Psoas muscle (tissue), 8 donors: ENCODE measurements around the gene VARS1. TPM values are rescaled to one million over a fixed set of nuclear protein-coding genes. Genes with fewer than 3 reads are reported as not detected.
"Not testable (repeated sequence)": the region's sequence is repeated elsewhere in the genome, so short reads cannot be mapped to it uniquely, and the experiment has no call there.

ENCODE experiments used
- ATAC-seq, 4 donors: fragments of 200-7000 bp; cut with Tn5 transposase; one replicate each; pipeline ENCODE4 v1.9.1; 2020; ENCODE audit warnings: moderate library complexity in 3 of 4, mild to moderate bottlenecking in 2 of 4
- DNase-seq, 2 donors: peaks; one replicate each; pipeline ENCODE4 v3.0.0-alpha.2; 2020
- H3K27ac ChIP-seq: fragments of 200-600 bp; one replicate; pipeline ENCODE4 v1.8.0; 2022
- H3K27me3 ChIP-seq, 3 donors: fragments of 200-600 bp in 1 of 3; one replicate each; pipeline versions ENCODE4 v1.6.1 to v1.8.0; 2013 to 2022; ENCODE audit warnings: low read length in 2 of 3, mild to moderate bottlenecking in 2 of 3, moderate library complexity in 1 of 3; ENCODE audit not compliant: insufficient read depth in 3 of 3
- H3K36me3 ChIP-seq, 2 donors: fragments of 200-600 bp in 1 of 2; one replicate each; pipeline versions ENCODE4 v1.6.1 to v1.8.0; 2013 to 2022; ENCODE audit warnings: low read depth in 1 of 2, mild to moderate bottlenecking in 1 of 2, moderate library complexity in 1 of 2; ENCODE audit not compliant: insufficient read depth in 1 of 2
- H3K4me1 ChIP-seq: fragments of 200-600 bp; one replicate; pipeline ENCODE4 v1.8.0; 2022
- H3K4me3 ChIP-seq: fragments of 200-600 bp; one replicate; pipeline ENCODE4 v1.8.0; 2022; ENCODE audit warnings: mild to moderate bottlenecking
- H3K9me3 ChIP-seq: fragments of 200-600 bp; one replicate; pipeline ENCODE4 v1.8.0; 2022
- CTCF ChIP-seq: fragments of 200-600 bp; IDR thresholded peaks from one replicate; pipeline ENCODE4 v1.8.0; 2022; ENCODE audit warnings: antibody characterized with exemption
- WGBS, 3 donors: extraction: QIAGEN DNeasy Blood & Tissue Kit; methylation state at CpG; one replicate each; pipeline versions ENCODE4 v1.1.6 to v1.1.7; 2013; 5-methylcytosine and 5-hydroxymethylcytosine counted together
- intact Hi-C, 2 donors: fragments of 100-400 bp; cut with DNase I; formaldehyde crosslinking; loops; one replicate each; pipeline versions ENCODE4 v1.11.0 to v1.14.2; 2022
- long read RNA-seq, 2 donors: library from polyadenylated mRNA; unstranded; transcript quantifications; one replicate each; pipeline ENCODE4 v2.0.0, GENCODE V29; 2021
- polyA plus RNA-seq, 3 donors: library from polyadenylated mRNA; stranded (reverse); fragments of 200-250 nt; gene quantifications; one replicate each; pipeline ENCODE4 v1.2.3, GENCODE V29; 2013
- total RNA-seq, 4 donors: library from RNA; stranded (reverse); fragmentation: NEBNext Ultra II Directional in 2 of 4; extraction: Animal tissue kit (Norgen Biotek cat#: 25700) in 2 of 4; gene quantifications; one replicate each; pipeline versions ENCODE4 v1.2.1 to v1.2.4, GENCODE V29; 2021 to 2023
- donor health status: healthy with polysubstance abuse.
- donor health status: DM: no; HTN: no; CAD: no; lungs with moderate emphysema.
- donor health status: Bipolar disorder and iron deficiency.
- donor health status: healthy.
- donor health status: DM: yes; HTN: yes; CAD: no.
- donor health status: DM: no; HTN: no; CAD: no.
- donor health status: DM: no; HTN: no; CAD: no.
- donor health status: DM: yes; HTN: yes; CAD: no.

Gene VARS1
- total RNA-seq (100 to 1,000 TPM in 1 of 4 donors, 10 to 100 TPM in 3; 53.2 to 108 (median 76.1) TPM), polyA plus RNA-seq (10 to 100 TPM; 43.9 to 70.4 (median 57.4) TPM)
- long read RNA-seq, donor 1, full-length matches to known transcripts = 38 of 141 reads
- long read RNA-seq, donor 1, partial matches to known transcripts = 83 of 141 reads
- long read RNA-seq, donor 1, other reads (novel, unspliced or antisense) = 20 of 141 reads
- long read RNA-seq, donor 2, full-length matches to known transcripts = 45 of 188 reads
- long read RNA-seq, donor 2, partial matches to known transcripts = 111 of 188 reads
- long read RNA-seq, donor 2, other reads (novel, unspliced or antisense) = 32 of 188 reads

DNA sequence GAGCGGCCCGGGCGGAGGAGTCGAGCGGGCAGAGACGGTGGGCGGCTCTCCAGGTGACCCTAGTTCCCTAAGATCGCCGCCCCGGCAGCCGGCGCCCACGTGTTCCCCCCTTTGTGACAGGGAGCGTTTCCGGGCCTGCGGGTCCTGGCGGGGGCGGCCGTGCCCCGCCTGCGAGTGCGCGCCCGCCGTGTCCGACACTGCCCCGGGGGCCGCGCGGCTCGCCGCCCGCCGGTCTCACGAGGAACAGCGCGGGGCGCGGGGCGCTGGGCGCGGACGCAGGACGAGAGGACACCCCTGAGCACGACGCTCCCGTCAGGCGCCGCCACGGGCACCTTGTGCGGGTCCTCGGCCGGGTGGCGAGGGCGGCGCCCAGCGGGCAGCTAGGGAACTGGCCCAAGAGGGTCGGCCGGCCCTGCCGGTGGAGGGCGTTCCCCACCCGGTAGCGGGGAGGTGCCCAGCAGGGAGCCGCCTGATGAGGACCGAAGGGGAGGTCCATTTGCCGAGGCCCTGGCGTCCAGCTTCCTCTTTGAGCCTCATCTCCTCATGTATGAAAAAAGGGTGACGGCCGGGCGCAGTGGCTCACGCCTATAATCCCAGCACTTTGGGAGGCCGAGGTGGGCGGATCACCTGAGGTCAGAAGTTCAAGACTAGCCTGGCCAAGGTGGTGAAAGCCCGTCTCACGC is at the start of gene VARS1:
Gene VARS1, minus strand, starts transcription at position 137 of the 683 bp plus-strand sequence. CDS start 535 bp downstream, outside the sequence.
- Histone ChIP-seq H3K36me3 (peaks cover 0 to 37% of the 10 kb centered on the region in 2 donors), H3K27ac (peak within 1 kb of the TSS; percentile 94), H3K4me1 (peaks cover 24% of the 10 kb centered on the region), H3K27me3 (no peaks in the 10 kb centered on the region), H3K4me3 (peak within 1 kb of the TSS; percentile 81), H3K9me3 (no peaks in the 10 kb centered on the region)
- 0 to 1% (median 0%) methylated on average over 49 to 75 of the region's 75 CpGs for WGBS, 3 donors
- TF ChIP-seq CTCF = peak; percentile 80
- peak; percentile 93 to 96 for DNase-seq
- intact Hi-C loops = loop anchor here (2.0 to 5.0 kb wide), 2 partner anchors 31 to 37 kb away; partner anchors contain the start of gene HSPA1B (in 1 of the 2)
- ATAC-seq = peak; percentile 90 to 93 (median 92)

GRCh38 chr6:31844507-31844906 is 49.0 kb upstream of the VARS1 start:
- DNase-seq (no peak), ATAC-seq (no peak)
- 93 to 96% (median 93%) methylated on average over 3 of the region's 3 CpGs for WGBS, 3 donors
- Histone ChIP-seq H3K36me3 (peaks cover under 1 to 21% of the 10 kb centered on the region in 2 donors), H3K4me3 (no peak overlapping the region), H3K9me3 (no peaks in the 10 kb centered on the region), H3K27me3 (no peaks in the 10 kb centered on the region), H3K27ac (no peak overlapping the region), H3K4me1 (no peaks in the 10 kb centered on the region)
- no peak for TF ChIP-seq CTCF
- intact Hi-C loops = no loop called here

DNA sequence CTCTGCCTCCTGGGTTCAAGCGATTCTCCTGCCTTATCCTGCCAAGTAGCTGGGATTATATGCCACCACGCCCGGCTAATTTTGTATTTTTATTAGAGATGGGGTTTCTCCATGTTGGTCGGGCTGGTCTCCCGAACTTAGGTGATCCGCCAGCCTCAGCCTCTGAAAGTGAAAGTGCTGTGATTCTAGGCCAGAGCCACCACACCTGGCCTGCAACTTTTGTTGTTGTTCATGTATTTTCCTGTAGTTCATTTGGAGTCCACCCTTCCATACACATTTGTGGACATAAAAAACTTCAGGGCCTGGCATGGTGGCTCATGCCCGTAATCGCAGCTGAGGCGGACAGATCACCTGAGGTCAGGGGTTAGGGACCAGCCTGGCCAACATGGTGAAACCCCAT is 46.5 kb upstream of the VARS1 start:
- Histone ChIP-seq H3K4me3 (no peak overlapping the region), H3K27me3 (no peaks in the 10 kb centered on the region), H3K36me3 (peaks cover 10 to 45% of the 10 kb centered on the region in 2 donors), H3K27ac (no peak overlapping the region), H3K4me1 (peaks cover 18% of the 10 kb centered on the region), H3K9me3 (no peaks in the 10 kb centered on the region)
- TF ChIP-seq CTCF = no peak
- DNase-seq (no peak), ATAC-seq (no peak)
- intact Hi-C loops = no loop called here
- WGBS, 3 donors = 85 to 89% (median 87%) methylated on average over 9 of the region's 9 CpGs

DNA sequence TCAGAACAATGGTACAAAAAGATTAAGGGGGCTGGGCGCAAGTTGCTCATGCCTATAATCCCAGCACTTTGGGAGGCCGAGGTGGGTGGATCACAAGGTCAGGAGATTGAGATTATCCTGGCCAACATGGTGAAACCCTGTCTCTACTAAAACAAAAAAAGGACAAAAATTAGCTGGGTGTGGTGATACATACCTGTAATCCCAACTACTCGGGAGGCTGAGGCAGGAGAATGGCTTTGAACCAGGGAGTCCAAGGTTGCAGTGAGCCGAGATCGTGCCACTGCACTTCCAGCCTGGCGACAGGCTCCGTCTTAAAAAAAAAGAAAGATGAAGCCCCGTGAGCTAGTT is 44.2 kb upstream of the VARS1 start:
- H3K27me3 ChIP-seq, H3K27ac ChIP-seq, ATAC-seq, H3K9me3 ChIP-seq, DNase-seq, H3K4me3 ChIP-seq: not testable (repeated sequence)
- Histone ChIP-seq H3K4me1 (peaks cover 29% of the 10 kb centered on the region), H3K36me3 (peaks cover 10 to 55% of the 10 kb centered on the region in 2 donors)
- intact Hi-C loops = loop anchor here in 1 of 2 donors (10.0 kb wide), 1 partner anchor 295 kb away; the partner anchor contains the start of genes ATP6V1G2, DDX39B and NFKBIL1
- WGBS, 3 donors = 84 to 89% (median 84%) methylated on average over 8 of the region's 8 CpGs

DNA sequence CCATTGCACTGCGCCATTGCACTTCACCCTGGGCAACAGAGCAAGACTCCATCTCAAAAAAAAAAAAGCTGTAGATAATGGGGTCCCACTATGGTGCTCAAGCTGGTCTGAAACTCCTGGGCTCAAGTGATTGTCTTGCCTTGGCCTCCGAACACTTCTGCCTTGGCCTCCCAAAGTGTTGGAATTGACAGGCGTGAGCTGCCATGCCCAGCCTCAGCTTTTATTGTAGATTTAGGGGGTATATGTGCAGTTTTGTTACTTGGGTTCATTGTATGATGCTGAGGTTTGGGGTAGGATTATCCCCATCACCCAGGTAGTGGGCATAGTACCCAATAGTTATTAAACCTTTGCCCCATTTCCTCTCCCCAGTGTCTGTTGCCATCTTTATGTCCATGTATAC is 43.4 kb upstream of the VARS1 start:
- intact Hi-C loops = loop anchor here in 1 of 2 donors (10.0 kb wide), 1 partner anchor 294 kb away; the partner anchor contains the start of genes ATP6V1G2, DDX39B and NFKBIL1
- TF ChIP-seq CTCF = no peak

GRCh38 chr6:31838114-31838553 is 42.6 kb upstream of the VARS1 start:
- not testable (repeated sequence) for ATAC-seq, DNase-seq, H3K9me3 ChIP-seq, H3K27me3 ChIP-seq
- Histone ChIP-seq H3K4me1 (peaks cover 36% of the 10 kb centered on the region), H3K27ac (peak overlapping the region; percentile 50), H3K36me3 (peaks cover 10 to 55% of the 10 kb centered on the region in 2 donors), H3K4me3 (peak overlapping the region; percentile 86)
- WGBS, 3 donors = 72 to 87% (median 76%) methylated on average over 9 of the region's 9 CpGs
- intact Hi-C loops = loop anchor here in 1 of 2 donors (10.0 kb wide), 1 partner anchor 293 kb away; the partner anchor contains the start of genes ATP6V1G2, DDX39B and NFKBIL1

More for the DNA sequence above, 43.4 kb upstream of the VARS1 start:
- 96 to 97% (median 97%) methylated on average over 3 of the region's 3 CpGs for WGBS, 3 donors
- Histone ChIP-seq H3K36me3 (peaks cover 10 to 55% of the 10 kb centered on the region in 2 donors), H3K27ac (no peak overlapping the region), H3K9me3 (no peaks in the 10 kb centered on the region), H3K27me3 (no peaks in the 10 kb centered on the region), H3K4me3 (peak overlapping the region; percentile 86), H3K4me1 (peaks cover 30% of the 10 kb centered on the region)
- no peak for ATAC-seq
- no peak for DNase-seq
